ENCODE measurements around the gene GOLGA8B.
"Not testable (repeated sequence)": the region's sequence is repeated elsewhere in the genome, so short reads cannot be mapped to it uniquely, and the experiment has no call there.

GOLGA8B gene, protein sequence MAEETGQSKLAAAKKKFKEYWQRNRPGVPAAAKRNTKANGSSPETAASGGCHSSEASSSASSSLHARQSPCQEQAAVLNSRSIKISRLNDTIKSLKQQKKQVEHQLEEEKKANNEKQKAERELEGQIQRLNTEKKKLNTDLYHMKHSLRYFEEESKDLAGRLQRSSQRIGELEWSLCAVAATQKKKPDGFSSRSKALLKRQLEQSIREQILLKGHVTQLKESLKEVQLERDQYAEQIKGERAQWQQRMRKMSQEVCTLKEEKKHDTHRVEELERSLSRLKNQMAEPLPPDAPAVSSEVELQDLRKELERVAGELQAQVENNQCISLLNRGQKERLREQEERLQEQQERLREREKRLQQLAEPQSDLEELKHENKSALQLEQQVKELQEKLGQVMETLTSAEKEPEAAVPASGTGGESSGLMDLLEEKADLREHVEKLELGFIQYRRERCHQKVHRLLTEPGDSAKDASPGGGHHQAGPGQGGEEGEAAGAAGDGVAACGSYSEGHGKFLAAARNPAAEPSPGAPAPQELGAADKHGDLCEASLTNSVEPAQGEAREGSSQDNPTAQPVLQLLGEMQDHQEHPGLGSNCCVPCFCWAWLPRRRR

DNA sequence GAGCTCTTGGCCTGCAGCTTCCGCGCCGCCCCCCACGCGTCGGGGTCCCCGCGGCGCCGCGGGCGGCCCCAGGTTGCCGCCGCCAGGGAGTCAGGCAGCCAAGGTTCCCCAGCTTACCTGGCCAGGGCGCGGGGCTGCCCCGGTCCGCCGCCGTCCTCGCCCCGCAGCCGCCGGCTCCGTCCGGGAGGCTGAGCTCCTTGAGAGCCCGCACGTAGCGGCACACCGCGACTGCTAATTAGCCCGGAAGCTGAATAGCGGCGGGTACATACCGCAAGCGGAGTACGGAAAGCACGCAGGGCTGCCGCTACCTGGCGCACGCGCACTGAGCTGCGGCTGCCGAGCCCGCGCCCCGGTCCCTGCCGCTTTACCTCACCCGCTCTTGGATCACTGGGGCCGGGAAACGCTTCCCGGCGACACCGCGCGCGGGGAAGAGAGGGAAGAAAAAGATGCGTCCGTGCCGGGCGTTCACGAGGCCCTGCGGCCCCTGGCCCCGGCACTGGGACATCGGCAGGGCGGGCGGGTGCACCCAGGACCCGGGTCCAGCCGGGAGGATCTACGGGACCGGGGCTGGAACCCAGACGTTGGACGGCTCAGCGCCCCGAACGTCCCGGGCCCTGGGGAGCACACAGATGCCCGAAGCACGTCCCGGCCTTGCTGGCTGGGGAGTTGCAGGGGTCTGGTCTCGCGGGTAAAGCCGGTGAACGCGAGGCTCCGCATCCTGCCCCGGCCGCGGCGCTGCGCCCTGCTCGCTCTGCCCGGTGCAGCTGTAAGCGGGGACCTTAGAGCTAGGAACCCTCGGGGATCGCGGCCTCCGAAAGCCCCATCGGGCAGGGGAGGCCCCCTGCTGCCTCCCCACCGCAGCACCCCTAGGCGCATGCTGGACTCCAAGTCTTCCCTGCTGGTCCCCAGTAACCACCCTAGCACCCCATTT lies at the start of gene GOLGA8B:
TSS of gene GOLGA8B (minus strand) at position 253 of the 931 bp plus-strand sequence. CDS start 47,739 bp downstream, outside the sequence.
- peak; percentile 93 for DNase-seq (ENCODE audit: low spot score)

DNA sequence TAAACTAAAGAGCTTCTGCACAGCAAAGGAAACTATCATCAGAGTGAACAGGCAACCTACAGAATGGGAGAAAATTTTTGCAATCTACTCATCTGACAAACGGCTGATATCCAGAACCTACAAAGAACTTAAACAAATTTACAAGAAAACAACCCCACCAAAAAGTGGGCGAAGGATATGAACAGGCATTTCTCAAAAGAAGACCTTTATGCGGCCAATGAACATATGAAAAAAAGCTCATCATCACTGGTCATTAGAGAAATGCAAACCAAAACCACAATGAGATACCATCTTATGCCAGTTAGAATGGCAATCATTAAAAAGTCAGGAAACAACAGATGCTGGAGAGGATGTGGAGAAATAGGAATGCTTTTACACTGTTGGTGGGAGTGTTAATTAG lies 49.7 kb upstream of the GOLGA8B start:
- not testable (repeated sequence) for DNase-seq (ENCODE audit: low spot score)

DNA sequence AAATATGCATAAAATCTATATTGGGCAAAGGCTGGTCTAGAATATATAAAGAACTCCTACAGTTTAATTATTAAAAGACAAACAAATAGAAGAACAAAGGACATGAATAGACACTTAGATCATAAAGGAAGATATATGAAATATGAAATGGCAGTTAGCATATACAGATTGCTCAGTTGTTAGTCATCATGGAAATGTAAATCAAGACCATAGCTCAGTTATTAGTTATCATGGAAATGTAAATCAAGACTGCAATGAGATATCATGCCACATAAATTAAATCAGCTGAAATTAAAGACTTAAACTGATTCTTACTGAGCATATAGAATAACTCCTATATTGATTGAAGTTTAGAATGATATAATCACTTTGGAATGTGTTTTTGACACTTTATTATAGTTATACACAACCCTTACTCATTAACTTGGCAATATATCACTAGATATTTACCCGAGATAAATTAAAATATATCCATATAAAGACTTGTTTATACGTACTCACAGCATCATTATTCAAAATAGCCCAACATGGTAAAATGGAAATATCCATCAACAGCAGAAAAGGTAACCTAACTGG lies 45.2 kb upstream of the GOLGA8B start:
- no peak for DNase-seq (ENCODE audit: low spot score)

DNA sequence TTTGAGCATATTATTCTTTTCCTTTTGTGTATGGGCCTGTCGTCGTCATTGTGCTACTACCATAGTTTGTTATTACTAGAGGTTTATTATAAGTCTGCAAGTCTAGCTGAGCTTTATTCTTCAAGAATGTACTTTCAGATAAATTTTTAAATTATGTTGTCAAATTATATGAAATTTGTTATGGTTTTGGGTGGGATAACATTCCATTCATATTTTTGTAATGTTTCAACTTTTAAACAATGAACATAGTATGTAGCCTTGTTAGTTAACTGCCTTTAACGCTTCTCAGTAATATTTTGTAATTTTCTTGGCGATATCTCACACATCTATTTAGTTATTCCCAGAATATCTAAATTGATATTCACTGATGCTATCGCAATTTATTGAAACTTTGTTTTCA lies 41.6 kb upstream of the GOLGA8B start:
- no peak for DNase-seq (ENCODE audit: low spot score)

DNA sequence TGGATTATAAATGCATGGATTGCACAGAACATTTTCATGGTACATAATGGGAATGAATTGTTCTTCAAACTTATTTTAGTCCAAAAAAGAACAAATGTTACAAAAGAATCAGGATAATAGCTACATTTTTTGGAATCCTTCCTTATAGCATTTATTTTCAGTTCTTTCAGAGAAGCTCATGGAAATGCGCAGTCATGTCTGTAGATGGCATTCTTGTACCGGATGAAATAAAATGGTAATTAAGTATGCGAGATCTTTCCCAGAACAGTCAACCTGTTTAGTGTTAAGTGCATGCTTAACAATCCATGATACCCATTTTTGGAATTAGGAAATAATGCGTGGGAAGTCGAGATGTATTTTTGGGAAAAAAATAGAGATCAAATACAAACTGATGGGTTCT lies 38.2 kb upstream of the GOLGA8B start:
- DNase-seq (ENCODE audit: low spot score) = no peak

DNA sequence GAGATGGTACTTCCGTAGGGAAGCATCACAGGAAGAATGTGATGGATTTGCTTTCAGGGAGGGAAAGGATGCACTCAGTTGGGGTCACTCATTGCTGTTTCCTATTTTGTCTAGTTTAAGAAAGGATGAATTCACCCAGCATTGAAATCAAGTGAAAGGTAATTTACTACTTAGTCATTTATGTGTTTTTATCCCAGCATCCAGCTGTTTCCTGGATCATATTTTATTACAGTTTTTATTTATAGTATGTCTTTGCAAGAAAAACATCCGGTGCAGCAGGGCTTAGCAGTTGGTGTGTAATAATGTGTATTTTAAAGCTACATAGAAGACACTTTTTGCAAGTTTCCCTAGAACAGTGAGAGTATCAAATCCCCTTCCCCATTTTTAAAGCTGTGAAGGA lies 37.4 kb upstream of the GOLGA8B start:
- no peak for DNase-seq (ENCODE audit: low spot score)

DNA sequence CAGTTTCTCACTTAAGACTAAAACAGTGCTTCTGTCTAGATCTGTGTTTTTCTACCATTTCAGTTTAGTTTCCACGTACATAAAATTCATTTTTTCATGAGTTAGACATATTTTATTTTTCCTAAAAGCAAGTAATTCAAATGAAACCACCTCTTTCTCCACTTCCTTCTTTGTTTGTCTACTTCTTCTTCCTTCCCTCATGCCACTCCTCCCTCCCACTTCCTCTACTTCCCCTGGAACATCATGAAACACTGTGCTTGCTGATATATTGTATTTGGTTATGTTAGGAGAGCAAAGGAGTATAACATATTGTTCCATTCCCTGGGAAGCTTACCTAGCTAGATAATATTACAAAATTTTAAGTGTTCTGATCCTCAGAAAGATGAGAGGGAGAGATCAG lies 36.7 kb upstream of the GOLGA8B start:
- DNase-seq (ENCODE audit: low spot score) = no peak

DNA sequence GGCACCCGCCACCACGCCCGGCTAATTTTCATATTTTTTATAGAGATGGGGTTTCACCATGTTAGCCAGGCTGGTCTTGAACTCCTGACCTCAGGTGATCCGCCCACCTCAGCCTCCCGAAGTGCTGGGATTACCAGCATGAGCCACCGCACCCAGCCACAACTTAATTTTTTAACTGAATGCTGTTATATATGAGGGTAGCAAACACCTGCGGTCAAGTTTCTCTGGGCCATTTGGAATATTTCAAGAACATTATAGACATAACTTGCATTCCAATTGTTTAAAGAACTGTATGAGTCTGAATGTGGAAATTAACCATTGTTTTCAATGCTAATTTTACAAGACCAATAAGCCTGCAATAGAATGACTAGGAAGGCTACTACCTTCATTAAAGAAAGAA lies 35.7 kb upstream of the GOLGA8B start:
- DNase-seq (ENCODE audit: low spot score) = no peak

DNA sequence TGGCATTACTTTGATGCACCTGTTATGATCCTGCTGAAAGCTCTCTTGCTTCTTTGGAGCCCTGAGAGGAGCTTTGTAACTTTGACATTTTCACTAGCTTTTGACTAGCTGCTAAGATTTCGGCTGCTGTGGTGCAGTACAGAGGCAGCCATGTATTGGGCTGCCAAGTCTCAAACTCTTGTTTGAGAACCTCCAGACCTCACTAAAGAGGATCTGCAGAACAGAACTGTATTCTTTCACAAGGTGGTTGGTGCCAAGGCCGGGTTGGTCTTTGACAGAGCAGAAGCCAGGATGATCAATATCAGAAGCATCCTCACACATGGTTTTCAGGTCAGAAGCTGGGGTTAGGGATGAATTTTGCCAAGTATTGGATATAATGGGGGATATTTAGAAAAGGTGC lies 34.6 kb upstream of the GOLGA8B start:
- no peak for DNase-seq (ENCODE audit: low spot score)

DNA sequence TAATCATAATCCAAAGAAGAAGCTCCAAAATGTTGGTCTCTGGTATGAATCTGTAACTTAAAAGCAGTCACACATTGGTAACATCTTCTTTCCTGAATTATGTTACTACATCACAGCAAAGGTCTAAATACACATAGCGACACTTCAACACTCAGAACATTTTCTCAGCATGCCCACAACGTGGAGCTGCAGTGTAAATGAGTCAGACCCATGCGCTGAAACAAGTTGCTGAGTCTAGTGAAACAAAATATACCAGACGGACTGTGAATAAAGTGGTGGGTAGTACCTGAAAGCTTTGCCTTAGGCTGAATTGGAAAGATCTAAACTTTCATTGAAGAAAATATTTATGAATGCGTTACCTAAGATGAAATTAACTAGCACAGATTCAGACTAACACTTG lies 33.2 kb upstream of the GOLGA8B start:
- DNase-seq (ENCODE audit: low spot score) = peak; percentile 7

DNA sequence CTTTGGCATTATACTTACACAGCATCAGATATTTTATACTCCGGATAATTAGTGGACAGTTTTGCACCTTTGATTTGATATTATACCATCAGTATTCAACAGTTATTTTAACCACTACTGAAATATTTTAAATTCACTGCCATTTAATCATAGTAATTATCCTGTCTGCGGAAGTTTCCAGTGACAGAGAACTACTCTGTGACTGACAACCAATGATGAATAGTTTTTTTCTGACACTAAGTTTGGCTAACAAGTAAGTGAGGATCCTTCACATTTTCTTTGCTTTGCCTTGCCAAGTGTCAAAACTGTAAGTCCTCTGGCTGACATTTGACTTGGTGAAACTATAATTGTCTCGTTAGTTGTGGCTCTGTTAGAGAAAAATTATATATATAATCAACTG lies 30.5 kb upstream of the GOLGA8B start:
- DNase-seq (ENCODE audit: low spot score) = no peak

DNA sequence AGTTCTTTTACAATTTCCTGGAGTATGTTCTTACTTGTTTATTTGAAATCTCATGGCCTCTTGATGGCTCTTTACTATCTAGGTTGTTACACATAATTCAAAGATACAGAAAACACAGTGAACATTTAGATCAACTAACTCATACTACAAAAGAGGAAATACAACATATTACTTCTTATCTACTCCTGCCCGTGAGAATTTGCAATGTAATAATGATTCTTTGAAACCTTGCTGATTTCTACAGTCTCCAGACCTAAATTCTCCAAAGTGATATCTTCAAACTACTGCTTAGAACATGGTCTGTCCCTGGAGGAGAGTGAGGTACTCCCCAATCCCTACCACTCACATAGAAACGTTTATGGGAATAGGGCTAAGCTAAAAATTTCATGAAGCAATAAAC lies 29.9 kb upstream of the GOLGA8B start:
- DNase-seq (ENCODE audit: low spot score) = no peak

DNA sequence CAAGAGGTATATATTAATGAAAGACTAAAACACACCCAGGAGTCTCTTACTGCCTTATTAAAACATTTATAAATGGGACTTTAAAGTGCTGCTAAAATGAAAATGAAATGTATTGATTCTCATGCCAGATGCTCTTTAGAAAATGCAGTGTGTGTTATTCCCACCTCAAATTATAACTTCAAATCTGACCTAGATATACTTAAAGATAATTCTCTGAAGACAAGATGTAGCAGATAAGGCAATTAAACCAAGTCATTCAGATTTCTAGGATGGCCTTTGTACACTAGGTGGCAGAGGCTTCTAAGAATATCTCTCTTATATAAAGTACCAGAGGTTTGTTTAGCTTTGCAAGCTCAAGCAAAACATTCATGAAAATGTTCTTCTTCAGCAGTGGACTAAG lies 26.9 kb upstream of the GOLGA8B start:
- peak; percentile 7 for DNase-seq (ENCODE audit: low spot score)

DNA sequence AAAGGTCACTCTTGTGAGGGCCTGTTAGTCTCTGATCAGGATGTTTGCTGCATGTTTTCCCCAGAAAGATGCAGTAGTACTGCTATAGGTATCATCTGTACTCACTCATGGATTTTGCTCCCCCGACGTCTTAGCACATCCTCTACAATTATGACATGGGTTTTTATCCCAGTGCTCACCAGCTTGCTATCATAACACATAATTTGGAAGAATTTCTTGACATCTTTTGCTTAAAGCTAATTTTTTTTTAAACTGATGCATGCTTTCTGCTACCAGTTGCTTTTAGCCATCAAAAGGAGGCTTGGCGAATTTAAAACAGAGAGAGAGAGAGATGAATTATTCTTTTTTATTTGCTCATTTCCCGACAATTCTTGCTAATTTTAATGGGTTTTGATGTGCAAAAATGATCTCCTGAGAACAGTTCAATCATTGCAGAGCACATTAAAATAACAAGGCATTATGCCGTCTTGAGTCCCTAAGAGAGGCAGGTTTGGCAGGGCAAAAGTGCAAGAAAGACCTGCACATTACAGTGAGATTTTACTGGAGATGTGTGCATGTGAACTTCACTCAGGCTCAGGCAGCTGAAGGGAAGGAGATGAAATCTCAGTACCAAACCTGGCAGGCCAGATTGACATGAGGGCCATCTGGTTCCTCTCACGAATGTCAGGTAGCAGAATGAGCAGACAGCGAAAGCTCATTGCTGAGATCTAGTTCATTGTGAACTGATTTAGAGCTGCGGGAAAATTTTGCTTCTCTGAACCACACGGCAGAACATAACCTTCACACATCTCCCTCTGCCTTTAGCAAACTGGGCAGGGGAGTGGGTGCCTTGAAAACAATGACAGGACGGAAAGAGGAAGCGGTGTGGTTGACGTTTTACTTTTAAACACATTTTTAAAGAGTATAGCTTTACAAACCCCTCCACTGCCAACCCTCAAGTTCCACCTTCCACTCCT lies 25.9 kb upstream of the GOLGA8B start:
- DNase-seq (ENCODE audit: low spot score) = no peak

DNA sequence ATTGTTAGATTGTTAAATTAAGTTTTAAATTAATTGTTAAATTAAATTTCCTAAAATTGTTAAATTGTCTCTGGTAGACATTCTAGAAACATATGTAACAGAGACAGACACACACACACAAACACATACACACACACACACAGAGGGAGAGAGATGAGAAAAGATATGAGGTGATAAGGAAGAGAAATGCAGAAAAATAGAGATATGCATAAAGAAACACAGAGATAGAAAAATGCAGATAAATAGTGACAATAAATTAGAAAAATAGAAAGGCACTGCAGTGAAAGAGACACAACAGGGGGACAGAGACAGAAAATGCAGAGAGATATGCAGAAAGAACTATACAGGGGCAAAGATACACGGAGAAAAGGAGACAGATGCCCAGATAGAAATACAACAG lies 25.1 kb upstream of the GOLGA8B start:
- DNase-seq (ENCODE audit: low spot score) = no peak

DNA sequence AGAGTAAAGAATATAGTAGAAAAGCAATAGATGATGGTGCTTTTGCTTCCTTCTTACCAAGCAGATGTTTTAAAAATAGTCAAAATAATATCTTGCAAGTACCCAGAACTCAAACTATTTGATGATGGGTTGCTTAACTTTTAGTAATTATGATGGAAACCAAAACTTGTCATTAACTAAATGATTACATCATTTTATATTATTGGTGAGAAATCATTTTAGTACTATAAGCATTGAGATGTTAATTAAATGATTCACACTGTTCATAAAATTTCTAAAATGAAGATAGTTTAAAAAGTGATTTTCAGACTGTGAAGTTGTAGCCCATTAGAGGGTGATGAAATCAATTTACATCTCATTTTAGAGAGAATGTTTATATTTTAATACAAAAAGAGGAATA lies 24.4 kb upstream of the GOLGA8B start:
- no peak for DNase-seq (ENCODE audit: low spot score)

DNA sequence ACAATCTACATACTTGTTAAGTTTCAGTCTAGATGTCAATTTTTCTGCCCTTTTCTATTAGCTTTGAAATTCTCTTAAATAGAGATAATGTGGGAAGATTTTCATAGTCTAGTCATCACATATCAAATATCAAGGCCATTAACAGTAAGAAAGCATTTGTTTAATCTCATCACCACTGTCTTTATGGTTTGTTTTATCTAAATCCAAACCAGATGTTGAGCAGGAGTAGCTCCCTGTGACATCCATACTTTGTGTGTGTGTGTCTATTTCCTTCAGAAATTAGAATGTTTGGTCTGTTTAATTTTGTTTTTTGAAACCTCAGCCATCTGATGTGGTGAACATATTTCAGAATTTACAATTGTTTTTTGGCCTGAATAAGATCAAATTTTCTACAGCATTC lies 23.1 kb upstream of the GOLGA8B start:
- no peak for DNase-seq (ENCODE audit: low spot score)

DNA sequence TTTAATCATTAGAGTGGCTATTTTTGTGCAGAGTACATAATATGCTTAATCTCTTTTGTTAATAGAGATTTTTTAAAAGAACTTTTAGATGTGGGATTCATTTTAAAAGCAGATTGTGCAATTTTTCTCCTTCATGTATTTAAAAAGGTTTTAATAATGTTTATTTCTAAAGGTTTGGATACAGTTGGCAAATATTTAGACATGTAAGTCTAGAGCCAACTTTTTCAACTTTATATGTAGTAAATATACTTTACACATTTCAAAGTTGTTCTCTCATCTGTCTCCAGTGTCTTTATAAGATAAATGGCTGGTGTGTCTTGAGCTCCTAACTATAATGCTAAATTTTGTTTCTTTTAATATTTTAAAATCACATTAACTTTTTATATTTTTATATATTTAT lies 22.7 kb upstream of the GOLGA8B start:
- no peak for DNase-seq (ENCODE audit: low spot score)

DNA sequence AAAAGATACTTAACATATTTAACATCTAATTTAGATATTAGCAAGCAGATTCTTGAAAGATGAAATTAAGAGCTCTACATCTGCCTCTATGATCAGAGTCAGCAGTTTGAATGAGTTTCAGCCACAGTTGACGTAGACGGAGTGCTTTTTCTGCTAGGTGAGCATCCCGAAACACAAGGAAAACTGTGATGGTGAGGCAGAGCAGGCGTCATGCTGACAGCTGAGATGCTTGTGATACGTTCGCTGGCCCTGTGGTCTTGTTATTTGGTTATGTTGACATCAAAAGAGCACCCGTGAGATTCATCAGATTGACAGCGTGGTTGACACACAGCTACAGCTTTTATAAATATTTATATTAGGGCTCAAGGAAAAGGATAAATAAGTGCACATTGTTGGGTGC lies 19.6 kb upstream of the GOLGA8B start:
- no peak for DNase-seq (ENCODE audit: low spot score)

DNA sequence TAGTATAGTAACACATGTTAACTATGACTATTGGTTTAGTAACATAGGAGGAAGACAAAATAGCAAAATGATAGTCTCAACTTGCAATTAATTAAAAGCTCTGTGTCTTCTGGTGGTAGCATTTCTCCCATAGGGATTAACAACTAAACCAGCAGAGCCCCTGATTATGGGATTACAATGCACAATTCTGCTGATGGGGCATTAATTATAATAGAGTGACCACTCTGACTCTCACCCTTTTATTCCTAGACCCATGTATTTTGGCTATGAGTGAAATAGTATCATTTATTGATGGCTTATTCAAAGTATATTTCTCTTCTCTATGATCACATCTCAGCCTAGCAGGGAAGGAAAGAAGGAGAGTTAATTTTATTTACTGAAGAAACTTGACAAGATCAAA lies 17.5 kb upstream of the GOLGA8B start:
- DNase-seq (ENCODE audit: low spot score) = no peak
